IMR-90 (cell line): Measurements from ENCODE around the gene ZAP70. TPM values are rescaled to one million over a fixed set of nuclear protein-coding genes. Genes with fewer than 3 reads are reported as not detected.

Source experiments
- ATAC-seq: fragments of 200-7000 bp; cut with Tn5 transposase; 2 replicates; pipeline ENCODE4 v1.9.1; 2020; ENCODE audit warnings: low read depth, mild to moderate bottlenecking, moderate library complexity
- BruUV-seq: library from RNA; stranded (reverse); fragments of 400-500 nt; replicated peaks from 2 replicates; lab custom pipeline; 2021; lab: Mats Ljungman, UMichigan
- CTCF ChIA-PET: fragments of 300-600 bp; formaldehyde crosslinking; extraction: SDS; loops from one replicate; lab custom pipeline; 2021; ENCODE audit warnings: antibody characterized with exemption; lab: Yijun Ruan, JAX
- POLR2A ChIA-PET: fragments of 300-600 bp; sonication (Branson Sonifier 250); formaldehyde crosslinking; loops from one replicate; lab custom pipeline; 2022; ENCODE audit warnings: antibody characterized with exemption; ENCODE audit not compliant: unreplicated experiment; lab: Charles Lee
- DNase-seq: peaks from one replicate; pipeline ENCODE4 v3.0.0; 2013
- H2AFZ ChIP-seq: replicated peaks from 2 replicates; pipeline ENCODE3; 2013; ENCODE audit warnings: low read length, mild to moderate bottlenecking; ENCODE audit not compliant: poor library complexity
- H2AK5ac ChIP-seq: 2 replicates; pipeline ENCODE4 v1.6.1; 2013; ENCODE audit warnings: low read depth, low read length, inconsistent platforms
- H2AK9ac ChIP-seq: replicated peaks from 2 replicates; pipeline ENCODE3; 2013; ENCODE audit warnings: mild to moderate bottlenecking, low read depth, low read length, moderate library complexity; ENCODE audit not compliant: poor library complexity
- H2BK120ac ChIP-seq: 2 replicates; pipeline ENCODE4 v1.6.1; 2013; ENCODE audit warnings: low read depth, low read length, inconsistent platforms
- H2BK15ac ChIP-seq: 3 replicates; pipeline ENCODE4 v1.6.1; 2013; ENCODE audit warnings: low read depth, low read length, inconsistent platforms
- H2BK20ac ChIP-seq: 2 replicates; pipeline ENCODE4 v1.6.1; 2013; ENCODE audit warnings: low read depth, mild to moderate bottlenecking, inconsistent platforms, low read length, moderate library complexity
- H2BK5ac ChIP-seq: 2 replicates; pipeline ENCODE4 v1.6.1; 2013; ENCODE audit warnings: mild to moderate bottlenecking, low read depth, low read length, inconsistent platforms; ENCODE audit not compliant: poor library complexity, severe bottlenecking
- H3K14ac ChIP-seq: replicated peaks from 2 replicates; pipeline ENCODE4 v1.6.1; 2013; ENCODE audit warnings: low read depth, low read length, inconsistent platforms
- H3K18ac ChIP-seq: 2 replicates; pipeline ENCODE4 v1.6.1; 2013; ENCODE audit warnings: low read depth, low read length, control low read depth
- H3K23ac ChIP-seq: 2 replicates; pipeline ENCODE4 v1.6.1; 2013; ENCODE audit warnings: low read depth, low read length, inconsistent platforms
- H3K27ac ChIP-seq: 2 replicates; pipeline ENCODE4 v1.5.1; 2013; ENCODE audit warnings: mild to moderate bottlenecking, control low read depth, low read length; ENCODE audit not compliant: insufficient read depth
- H3K27me3 ChIP-seq: 2 replicates; pipeline ENCODE4 v1.6.1; 2013; ENCODE audit warnings: low read length; ENCODE audit not compliant: control insufficient read depth, insufficient read depth
- H3K36me3 ChIP-seq: 2 replicates; pipeline ENCODE4 v1.6.1; 2013; ENCODE audit warnings: low read length, mixed read lengths; ENCODE audit not compliant: control insufficient read depth, insufficient read depth
- H3K4ac ChIP-seq: 2 replicates; pipeline ENCODE4 v1.6.1; 2013; ENCODE audit warnings: low read depth, low read length, inconsistent platforms
- H3K4me1 ChIP-seq: 2 replicates; pipeline ENCODE4 v1.6.1; 2013; ENCODE audit warnings: low read length, mixed read lengths; ENCODE audit not compliant: control insufficient read depth, insufficient read depth
- H3K4me2 ChIP-seq: 2 replicates; pipeline ENCODE4 v1.6.1; 2013; ENCODE audit warnings: low read depth, mild to moderate bottlenecking, control low read depth, low read length, moderate library complexity
- H3K4me3 ChIP-seq: 2 replicates; pipeline ENCODE4 v1.5.1; 2013; ENCODE audit warnings: low read depth, mild to moderate bottlenecking, control low read depth, low read length, moderate library complexity; ENCODE audit not compliant: insufficient read depth
- H3K56ac ChIP-seq: 2 replicates; pipeline ENCODE4 v1.6.1; 2013; ENCODE audit warnings: low read length, inconsistent platforms; ENCODE audit not compliant: insufficient read depth; ENCODE audit errors: extremely low read depth
- H3K79me1 ChIP-seq, 2 experiments: 2 replicates each; pipeline ENCODE4 v1.6.1; 2013; ENCODE audit warnings: low read length in 2 of 2, inconsistent platforms in 1 of 2, low read depth in 1 of 2
- H3K9ac ChIP-seq: 2 replicates; pipeline ENCODE4 v1.6.1; 2013; ENCODE audit warnings: low read depth, low read length, control low read depth
- H3K9me1 ChIP-seq: 2 replicates; pipeline ENCODE4 v1.6.1; 2013; ENCODE audit warnings: low read length, inconsistent platforms; ENCODE audit not compliant: insufficient read depth
- H3K9me3 ChIP-seq: 2 replicates; pipeline ENCODE4 v1.6.1; 2013; ENCODE audit warnings: low read length; ENCODE audit not compliant: control insufficient read depth, insufficient read depth
- H4K20me1 ChIP-seq: 2 replicates; pipeline ENCODE4 v1.6.1; 2013; ENCODE audit warnings: low read length, inconsistent platforms; ENCODE audit not compliant: insufficient read depth
- H4K5ac ChIP-seq: 2 replicates; pipeline ENCODE4 v1.6.1; 2013; ENCODE audit warnings: mild to moderate bottlenecking, low read depth, low read length, control low read depth
- H4K8ac ChIP-seq, 2 experiments: 2 replicates each; pipeline ENCODE4 v1.6.1; 2013; ENCODE audit warnings: low read depth in 2 of 2, low read length in 2 of 2, control low read depth in 1 of 2, inconsistent platforms in 1 of 2
- H4K91ac ChIP-seq: 2 replicates; pipeline ENCODE4 v1.6.1; 2013; ENCODE audit warnings: low read depth, low read length, inconsistent platforms; ENCODE audit not compliant: insufficient read depth
- BHLHE40 ChIP-seq: fragments of 150-350 bp; IDR thresholded peaks from 2 replicates; pipeline ENCODE4 v1.6.1; 2016; ENCODE audit warnings: mild to moderate bottlenecking, low read depth, low read length
- CEBPB ChIP-seq: IDR thresholded peaks from 2 replicates; pipeline ENCODE4 v1.6.1; 2012; ENCODE audit warnings: low read depth, low read length, improper control_type of control experiment
- CHD1 ChIP-seq: IDR thresholded peaks from 2 replicates; pipeline ENCODE4 v1.6.1; 2012; ENCODE audit warnings: low read depth, low read length, improper control_type of control experiment
- CTCF ChIP-seq: conservative IDR thresholded peaks from 2 replicates; pipeline ENCODE4 v1.5.1; 2012; ENCODE audit warnings: mild to moderate bottlenecking, low read depth, low read length, improper control_type of control experiment
- ELK1 ChIP-seq: fragments of 150-350 bp; IDR thresholded peaks from 2 replicates; pipeline ENCODE4 v1.6.1; 2016; ENCODE audit warnings: low read depth, mild to moderate bottlenecking, low read length, moderate library complexity, borderline replicate concordance
- FOS ChIP-seq: fragments of 150-350 bp; IDR thresholded peaks from 2 replicates; pipeline ENCODE4 v1.6.1; 2016; ENCODE audit warnings: low read depth, low read length
- MAFK ChIP-seq: IDR thresholded peaks from 2 replicates; pipeline ENCODE4 v1.6.1; 2012; ENCODE audit warnings: low read depth, low read length, improper control_type of control experiment
- MAZ ChIP-seq: IDR thresholded peaks from 2 replicates; pipeline ENCODE4 v1.6.1; 2012; ENCODE audit warnings: low read depth, mild to moderate bottlenecking, low read length, improper control_type of control experiment, moderate library complexity, borderline replicate concordance
- MXI1 ChIP-seq: IDR thresholded peaks from 2 replicates; pipeline ENCODE4 v1.6.1; 2012; ENCODE audit warnings: low read depth, mild to moderate bottlenecking, low read length, moderate library complexity, borderline replicate concordance
- NFE2L2 ChIP-seq: fragments of 150-350 bp; IDR thresholded peaks from 2 replicates; pipeline ENCODE4 v1.6.1; 2016; ENCODE audit warnings: low read depth, mild to moderate bottlenecking, low read length
- RAD21 ChIP-seq: IDR thresholded peaks from 2 replicates; pipeline ENCODE4 v1.6.1; 2012; ENCODE audit warnings: low read length, improper control_type of control experiment
- RCOR1 ChIP-seq: IDR thresholded peaks from 2 replicates; pipeline ENCODE4 v1.6.1; 2012; ENCODE audit warnings: mild to moderate bottlenecking, low read length, improper control_type of control experiment; ENCODE audit not compliant: insufficient replicate concordance
- RFX5 ChIP-seq: IDR thresholded peaks from 2 replicates; pipeline ENCODE4 v1.8.0; 2012; ENCODE audit warnings: low read depth, mild to moderate bottlenecking, low read length, moderate library complexity
- SMC3 ChIP-seq: fragments of 150-350 bp; IDR thresholded peaks from 2 replicates; pipeline ENCODE4 v1.6.1; 2016; ENCODE audit warnings: low read depth, mild to moderate bottlenecking, antibody characterized with exemption, low read length, moderate library complexity
- USF2 ChIP-seq: fragments of 150-350 bp; IDR thresholded peaks from 2 replicates; pipeline ENCODE4 v1.6.1; 2017; ENCODE audit warnings: mild to moderate bottlenecking, antibody characterized with exemption, low read length, low read depth
- WGBS, 2 experiments: methylation state at CpG; one replicate each; pipeline versions ENCODE4 v1.1.5 to v1.1.7; 2013; ENCODE audit warnings: missing lambda C conversion rate in 2 of 2; ENCODE audit not compliant: insufficient read length in 1 of 2; ENCODE audit errors: extremely low coverage in 2 of 2; 5-methylcytosine and 5-hydroxymethylcytosine counted together
- dilution Hi-C: fragments of 300-500 bp; cut with HindIII; formaldehyde crosslinking; loops from one replicate; pipeline ENCODE4 v1.14.3; 2018; ENCODE audit warnings: low sequenced_read_pairs; ENCODE audit not compliant: unreplicated experiment
- in situ Hi-C: fragments of 300-500 bp; cut with MboI; formaldehyde crosslinking; loops from 3 replicates; pipeline ENCODE4 v1.14.3; 2019; ENCODE audit warnings: low sequenced_read_pairs, inconsistent platforms, mixed read lengths
- intact Hi-C: fragments of 100-400 bp; cut with micrococcal nuclease; formaldehyde crosslinking; loops from 2 replicates; pipeline ENCODE4 v1.10.0; 2022
- polyA plus RNA-seq, 3 experiments: library from polyadenylated mRNA; depleted of rRNA; stranded (reverse); fragments of >200 nt; gene quantifications; 2 replicates each; pipeline ENCODE4 v1.2.3, GENCODE V29; 2012; ENCODE audit warnings: low replicate concordance in 1 of 3
- total RNA-seq: library from RNA; depleted of rRNA; stranded (reverse); fragments of >200 nt; gene quantifications from 2 replicates; pipeline ENCODE4 v1.2.3, GENCODE V29; 2012

The ZAP70 gene
- total and polyA plus RNA-seq, 2 of the 4 experiments (the other 2 are of a cell fraction) = under 0.01 to 0.09 TPM

- Histone ChIP-seq H3K56ac (no peak overlapping the region), H3K27ac (no peak overlapping the region), H3K4me3 (no peak overlapping the region), H3K79me1 (no peaks in the 10 kb centered on the region), H3K27me3 (no peaks in the 10 kb centered on the region), H2BK5ac (no peak overlapping the region), H3K4me1 (peaks cover 7% of the 10 kb centered on the region; the same call in 1 of the 2 replicates), H2BK20ac (no peak overlapping the region), H4K91ac (no peak overlapping the region), H3K9me1 (no peaks in the 10 kb centered on the region; the same call in 1 of the 2 replicates), H3K9ac (no peak overlapping the region), H3K14ac (no peak overlapping the region), H3K36me3 (peaks cover 25% of the 10 kb centered on the region), H4K5ac (no peak overlapping the region), H2BK120ac (no peak overlapping the region), H3K4ac (no peak overlapping the region), H3K9me3 (no peaks in the 10 kb centered on the region), H3K18ac (no peak overlapping the region), H4K20me1 (no peaks in the 10 kb centered on the region), H2AK5ac (no peak overlapping the region), H2AK9ac (no peak overlapping the region), H3K4me2 (no peak overlapping the region), H4K8ac (no peak overlapping the region), H3K23ac (no peak overlapping the region), H2AFZ (no peak overlapping the region), H2BK15ac (no peak overlapping the region)
- intact Hi-C loops = no loop called here
- in situ Hi-C loops = no loop called here
- dilution Hi-C loops = no loop called here
- WGBS, 2 experiments = no CpG with 5 or more reads among the region's 2 CpGs
- POLR2A ChIA-PET = no interaction called here
- no peak for TF ChIP-seq MXI1
- no peak for TF ChIP-seq ELK1
- TF ChIP-seq MAFK = no peak
- TF ChIP-seq FOS = no peak
- no peak for TF ChIP-seq RAD21
- TF ChIP-seq USF2 = no peak
- TF ChIP-seq CTCF = no peak
- TF ChIP-seq MAZ = no peak
- no peak for TF ChIP-seq SMC3
- TF ChIP-seq CEBPB = no peak
- TF ChIP-seq RCOR1 = no peak
- no peak for TF ChIP-seq RFX5
- no peak for TF ChIP-seq CHD1
- TF ChIP-seq BHLHE40 = no peak
- no peak for TF ChIP-seq NFE2L2
- ATAC-seq (no peak), DNase-seq (no peak)
- CTCF ChIA-PET = no interaction called here
- no TSS peak for BruUV-seq
Measured at GRCh38 chr2:97755491-97755890, 42.1 kb downstream of the ZAP70 start.
